EH (cell line): ENCODE measurements around the gene TRIM33.
A peak's percentile ranks its signal among the peaks of the same experiment; 100 is the strongest.
"Not testable (repeated sequence)": the region's sequence is repeated elsewhere in the genome, so short reads cannot be mapped to it uniquely, and the experiment has no call there.

Experiments used
- DNase-seq: peaks from one replicate; pipeline ENCODE4 v3.0.0-alpha.2; 2015; ENCODE audit warnings: low read depth

TRIM33 gene

GRCh38 chr1:114423455-114423854, 87.5 kb downstream of the TRIM33 start:
- no peak for DNase-seq

- DNase-seq: not testable (repeated sequence)
Measured at GRCh38 chr1:114418948-114419347, 92.1 kb downstream of the TRIM33 start.

GRCh38 chr1:114397601-114398000, 113.4 kb downstream of the TRIM33 start:
- DNase-seq: no peak

- DNase-seq: no peak
Measured at GRCh38 chr1:114395863-114396262, 115.1 kb downstream of the TRIM33 start.

- DNase-seq: no peak
Measured at GRCh38 chr1:114390960-114391359, 120.0 kb downstream of the TRIM33 start.

- no peak for DNase-seq
Measured at GRCh38 chr1:114390361-114390760, 120.6 kb downstream of the TRIM33 start.

- no peak for DNase-seq
Measured at GRCh38 chr1:114388432-114389003, 122.5 kb downstream of the TRIM33 start.

- not testable (repeated sequence) for DNase-seq
Measured at GRCh38 chr1:114387585-114387984, 123.4 kb downstream of the TRIM33 start.

- DNase-seq: no peak
Measured at GRCh38 chr1:114387010-114387360, 124.0 kb downstream of the TRIM33 start.

- DNase-seq: no peak
Measured at GRCh38 chr1:114386129-114387009, 124.6 kb downstream of the TRIM33 start.

GRCh38 chr1:114384922-114385321, 126.1 kb downstream of the TRIM33 start:
- DNase-seq: no peak

GRCh38 chr1:114379987-114380386, 131.0 kb downstream of the TRIM33 start:
- DNase-seq: no peak

GRCh38 chr1:114379358-114379757, 131.6 kb downstream of the TRIM33 start:
- DNase-seq: no peak

- DNase-seq: no peak
Measured at GRCh38 chr1:114377356-114377755, 133.6 kb downstream of the TRIM33 start.

GRCh38 chr1:114369930-114370329, 141.1 kb downstream of the TRIM33 start:
- DNase-seq: peak; percentile 36

GRCh38 chr1:114369266-114369919, 141.6 kb downstream of the TRIM33 start:
- not testable (repeated sequence) for DNase-seq

GRCh38 chr1:114368560-114369255, 142.3 kb downstream of the TRIM33 start:
- no peak for DNase-seq

GRCh38 chr1:114367810-114368209, 143.2 kb downstream of the TRIM33 start:
- DNase-seq: no peak

GRCh38 chr1:114363230-114363629, 147.8 kb downstream of the TRIM33 start:
- not testable (repeated sequence) for DNase-seq

- no peak for DNase-seq
Measured at GRCh38 chr1:114359791-114360190, 151.2 kb downstream of the TRIM33 start.

- DNase-seq: no peak
Measured at GRCh38 chr1:114355240-114355639, 155.8 kb downstream of the TRIM33 start.

GRCh38 chr1:114353262-114353661, 157.7 kb downstream of the TRIM33 start:
- peak; percentile 56 for DNase-seq
